Activated CD8-positive, alpha-beta memory T cell treated with anti-CD3 and anti-CD28 coated beads for 36 hours (primary cell): ENCODE results near the gene UTY. TPM values are rescaled to one million over a fixed set of nuclear protein-coding genes. Genes with fewer than 3 reads are reported as not detected.
"Not testable (repeated sequence)": the region's sequence is repeated elsewhere in the genome, so short reads cannot be mapped to it uniquely, and the experiment has no call there.

Source experiments
- CTCF ChIA-PET: fragments of 350-600 bp; sonication (Branson Sonifier 250); formaldehyde crosslinking; loops from one replicate; lab custom pipeline; 2021; ENCODE audit warnings: antibody characterized with exemption; lab: Charles Lee
- POLR2A ChIA-PET: fragments of 350-600 bp; sonication (Branson Sonifier 250); formaldehyde crosslinking; loops from one replicate; lab custom pipeline; 2021; ENCODE audit warnings: antibody characterized with exemption; lab: Charles Lee
- total RNA-seq, 2 experiments: library from RNA; stranded (reverse); gene quantifications; one replicate each; pipeline ENCODE4 v1.2.3, GENCODE V29; 2021

Gene UTY
- total RNA-seq, 2 experiments from 2014 or later: 12.4 to 14.5 TPM

DNA sequence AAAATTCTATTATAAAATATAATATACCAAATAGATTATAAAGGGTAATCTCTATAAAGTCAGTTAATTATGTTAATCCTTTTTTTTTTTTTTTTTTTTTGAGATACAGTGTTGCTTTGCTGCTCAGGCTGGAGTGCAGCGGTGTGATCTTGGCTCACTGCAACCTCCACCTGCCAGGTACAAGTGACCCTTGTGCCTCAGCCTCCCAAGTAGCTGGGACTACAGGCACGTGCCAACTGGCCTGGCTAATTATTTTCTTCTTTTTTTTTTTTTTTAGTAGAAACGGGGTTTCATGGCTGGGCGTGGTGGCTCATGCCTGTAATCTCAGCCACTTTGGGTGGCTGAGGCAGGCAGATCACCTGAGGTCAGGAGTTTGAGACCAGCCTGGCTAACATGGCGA is 141.9 kb downstream of the UTY start:
- POLR2A ChIA-PET: no interaction called here
- CTCF ChIA-PET: no interaction called here

GRCh38 chrY:13333791-13334190 is 146.0 kb downstream of the UTY start:
- ChIA-PET CTCF (no interaction called here), POLR2A (no interaction called here)

DNA sequence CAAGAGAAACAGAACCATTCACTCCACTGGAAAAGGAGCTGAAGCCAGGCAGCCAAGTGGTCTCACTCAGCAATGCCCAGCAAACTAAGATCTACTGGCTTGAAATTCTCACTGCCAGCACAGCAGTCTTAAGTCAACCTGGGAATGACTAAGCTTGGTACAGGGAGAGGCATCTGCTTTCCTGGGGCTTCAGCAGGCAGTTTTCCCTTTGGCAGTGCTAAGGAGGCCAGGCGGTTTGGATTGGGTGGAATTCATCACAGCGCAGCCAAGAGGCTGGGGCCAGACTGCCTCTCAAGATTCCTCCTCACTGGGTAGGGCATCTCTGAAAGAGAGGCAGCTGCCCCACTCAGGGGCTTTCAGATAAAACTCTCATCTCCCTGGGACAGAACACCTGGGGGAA is 149.2 kb downstream of the UTY start:
- ChIA-PET CTCF (no interaction called here), POLR2A (no interaction called here)

- POLR2A ChIA-PET: no interaction called here
- CTCF ChIA-PET: no interaction called here
Observed at GRCh38 chrY:13312966-13313365, 166.9 kb downstream of the UTY start.

DNA sequence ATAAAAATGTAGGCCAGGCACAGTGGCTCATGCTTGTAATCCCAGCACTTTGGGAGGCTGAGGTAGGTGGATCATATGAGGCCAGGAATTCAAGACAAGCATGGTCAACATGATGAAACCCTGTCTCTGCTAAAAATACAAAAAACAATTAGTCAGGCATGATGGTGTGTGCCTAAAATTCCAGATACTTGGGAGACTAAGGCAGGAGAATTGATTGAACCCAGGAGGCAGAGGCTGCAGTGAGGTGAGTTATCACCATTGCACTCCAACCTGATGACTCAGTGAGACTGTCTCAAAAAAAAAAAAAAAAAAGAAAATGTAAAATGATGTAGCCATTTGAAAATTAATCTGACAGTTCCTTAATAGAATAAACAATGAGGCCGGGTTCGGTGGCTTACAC is 171.9 kb downstream of the UTY start:
- POLR2A ChIA-PET: no interaction called here
- CTCF ChIA-PET: no interaction called here

GRCh38 chrY:13300795-13301194 is 179.0 kb downstream of the UTY start:
- ChIA-PET CTCF (no interaction called here), POLR2A (no interaction called here)

DNA sequence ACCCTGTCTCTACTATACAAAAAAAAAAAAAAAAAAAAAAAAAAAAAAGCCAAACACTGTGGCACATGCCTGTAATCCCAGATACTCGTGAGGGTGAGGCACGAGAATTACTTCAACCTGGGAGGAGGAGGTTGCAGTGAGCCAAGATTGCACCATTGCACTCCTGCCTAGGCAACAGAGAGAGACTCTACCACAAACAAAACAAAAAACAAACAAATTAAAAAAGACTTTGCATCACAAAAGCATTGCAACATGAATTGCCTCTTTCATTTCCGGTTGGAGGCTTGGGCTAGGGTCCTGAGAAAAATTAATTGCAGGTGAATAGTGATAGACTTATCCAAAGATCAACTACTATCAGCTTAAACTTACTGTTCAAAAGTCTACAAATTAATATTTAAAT is 180.4 kb downstream of the UTY start:
- CTCF ChIA-PET: no interaction called here

DNA sequence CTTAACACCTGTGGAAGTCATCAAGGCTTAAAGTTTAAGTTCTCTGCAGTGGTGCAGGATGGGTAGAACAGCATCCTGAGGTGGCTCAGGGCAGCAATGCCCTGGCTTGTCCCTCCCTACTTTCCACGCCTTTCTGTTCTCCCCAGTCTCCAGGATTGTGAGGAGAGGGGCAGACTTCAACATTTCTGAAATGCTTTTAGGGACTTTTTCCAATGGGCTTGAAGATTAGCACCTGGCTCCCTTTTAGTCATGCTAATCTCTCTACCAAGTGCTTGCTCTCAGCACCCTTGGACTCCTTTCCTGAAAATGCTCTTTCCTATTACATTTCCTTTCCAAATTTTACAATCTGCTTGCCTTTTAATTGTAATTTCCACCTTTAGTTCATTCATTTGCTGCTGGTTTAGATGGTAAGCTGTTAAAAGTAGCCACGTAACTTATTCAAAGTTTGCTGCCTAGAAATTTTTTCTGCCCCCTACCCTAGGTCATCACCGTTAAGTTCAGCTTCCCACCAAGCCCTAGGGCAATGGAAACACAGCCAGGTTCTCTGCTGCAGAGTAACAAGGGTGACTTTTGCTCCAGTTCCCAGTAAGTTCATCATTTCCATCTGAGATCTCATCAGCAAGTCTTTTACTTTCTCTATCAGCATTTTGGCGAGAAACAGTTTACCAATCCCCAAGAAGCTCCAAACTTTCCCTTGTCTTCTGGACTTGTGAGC is 183.5 kb downstream of the UTY start:
- CTCF ChIA-PET: no interaction called here
- POLR2A ChIA-PET: no interaction called here

More for the DNA sequence above, 180.4 kb downstream of the UTY start:
- POLR2A ChIA-PET: no interaction called here

DNA sequence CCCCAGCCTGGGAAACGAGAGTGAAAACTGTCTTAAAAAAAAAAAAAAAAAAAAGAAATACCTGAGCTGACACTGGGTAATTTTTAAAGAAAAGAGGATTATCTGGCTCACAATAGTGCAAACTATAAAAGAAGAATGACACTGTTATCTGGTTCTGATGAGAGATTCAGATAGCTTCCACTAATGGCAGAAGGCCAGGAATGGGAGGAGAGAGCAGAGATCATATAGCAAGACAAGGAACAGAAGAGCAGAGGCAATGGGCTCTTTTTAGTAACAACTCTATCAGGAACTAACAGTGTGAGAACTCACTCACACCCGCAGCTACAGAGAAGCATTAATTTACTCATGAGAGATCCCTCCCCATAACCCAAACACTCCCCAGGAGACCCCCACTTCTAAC is 184.8 kb downstream of the UTY start:
- POLR2A ChIA-PET: interaction anchor here (0.6 kb wide), 1 partner anchor 27 kb away, joined by 4 read pairs; no protein-coding TSS in a partner anchor
- CTCF ChIA-PET: no interaction called here

- CTCF ChIA-PET: no interaction called here
- POLR2A ChIA-PET: no interaction called here
Observed at GRCh38 chrY:13291199-13291598, 188.6 kb downstream of the UTY start.

DNA sequence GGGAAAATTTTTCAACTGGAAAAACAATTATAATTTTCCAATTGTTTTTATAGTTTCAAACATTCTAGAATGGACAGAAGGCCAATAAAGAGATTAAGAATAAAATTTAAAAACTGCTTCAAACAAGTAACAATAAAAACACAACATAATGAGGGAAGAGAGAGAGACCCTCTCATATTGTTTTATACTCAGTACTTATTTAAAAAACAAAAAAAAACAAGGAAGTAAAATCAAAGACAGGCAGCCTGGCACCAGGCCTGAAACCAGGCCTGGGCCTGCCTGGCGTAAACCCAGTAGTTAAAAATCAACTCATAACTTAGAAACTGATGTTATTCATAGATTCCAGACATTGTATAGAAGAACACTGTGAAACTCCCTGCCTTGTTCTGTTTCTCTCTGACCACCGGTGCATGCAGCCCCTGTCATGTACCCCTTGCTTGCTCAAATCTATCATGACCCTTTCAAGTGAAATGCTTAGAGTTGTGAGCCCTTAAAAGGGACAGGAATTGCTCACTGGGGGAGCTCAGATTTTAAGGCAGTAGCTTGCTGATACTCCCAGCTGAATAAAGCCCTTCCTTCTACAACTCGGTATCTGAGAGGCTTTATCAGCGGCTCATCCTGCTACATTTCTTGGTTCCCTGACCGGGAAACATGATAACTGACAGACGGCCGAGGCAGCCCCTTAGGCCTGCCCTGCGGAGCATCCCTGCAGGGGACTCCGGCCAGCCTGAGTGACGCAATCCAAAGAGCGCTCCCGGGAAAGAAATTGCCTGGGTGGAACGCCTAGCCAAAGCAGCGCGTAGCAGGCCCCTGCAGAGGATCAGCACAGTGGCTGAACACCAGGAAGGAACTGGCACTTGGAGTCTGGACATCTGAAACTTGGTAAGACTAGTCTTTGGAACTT is 197.4 kb downstream of the UTY start:
- POLR2A ChIA-PET, CTCF ChIA-PET: not testable (repeated sequence)

GRCh38 chrY:13279561-13279960 is 200.3 kb downstream of the UTY start:
- ChIA-PET POLR2A (no interaction called here), CTCF (no interaction called here)

DNA sequence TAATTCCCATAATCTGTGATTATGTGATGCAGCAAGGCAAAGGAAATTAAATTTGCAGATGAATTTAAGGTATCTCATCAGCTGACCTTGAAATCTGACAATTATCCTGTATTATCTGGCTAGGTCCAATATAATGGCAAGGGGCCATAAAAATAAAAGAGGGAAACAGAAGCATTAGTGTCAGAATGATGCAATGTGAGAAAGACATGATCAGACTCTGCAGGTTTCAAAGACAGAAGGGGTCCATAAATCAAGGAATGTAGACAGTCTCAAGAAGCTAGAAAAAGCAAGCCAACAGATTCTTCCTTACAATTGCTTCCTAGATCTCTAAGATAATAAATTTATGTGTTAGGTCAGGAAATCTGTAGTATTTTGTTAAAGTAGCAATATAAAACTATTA is 208.1 kb downstream of the UTY start:
- POLR2A ChIA-PET: no interaction called here
- CTCF ChIA-PET: no interaction called here

DNA sequence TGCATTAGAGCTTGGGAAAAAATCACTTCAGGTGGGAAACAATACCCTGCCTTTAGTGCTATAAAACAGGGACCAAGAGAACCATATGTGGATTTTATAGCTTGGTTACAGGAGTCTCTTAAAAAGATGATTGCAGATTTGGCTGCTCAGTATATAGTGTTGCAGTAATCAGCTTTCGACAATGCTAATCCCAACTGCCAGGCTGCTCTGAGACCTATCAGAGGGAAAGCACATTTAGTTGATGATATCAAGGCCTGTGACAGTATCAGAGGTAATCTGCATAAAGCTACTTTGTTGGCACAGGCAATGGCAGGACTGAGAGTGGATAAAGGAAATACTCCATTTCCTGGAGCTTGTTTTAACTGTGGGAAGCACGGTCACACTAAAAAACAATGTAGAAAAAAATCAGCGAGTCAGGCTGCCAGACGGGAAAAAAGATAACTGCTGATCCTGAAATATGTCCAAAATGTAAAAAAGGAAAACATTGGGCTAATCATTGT is 225.8 kb downstream of the UTY start:
- CTCF ChIA-PET, POLR2A ChIA-PET: not testable (repeated sequence)

GRCh38 chrY:13250421-13250820 is 229.4 kb downstream of the UTY start:
- ChIA-PET CTCF (no interaction called here), POLR2A (no interaction called here)

DNA sequence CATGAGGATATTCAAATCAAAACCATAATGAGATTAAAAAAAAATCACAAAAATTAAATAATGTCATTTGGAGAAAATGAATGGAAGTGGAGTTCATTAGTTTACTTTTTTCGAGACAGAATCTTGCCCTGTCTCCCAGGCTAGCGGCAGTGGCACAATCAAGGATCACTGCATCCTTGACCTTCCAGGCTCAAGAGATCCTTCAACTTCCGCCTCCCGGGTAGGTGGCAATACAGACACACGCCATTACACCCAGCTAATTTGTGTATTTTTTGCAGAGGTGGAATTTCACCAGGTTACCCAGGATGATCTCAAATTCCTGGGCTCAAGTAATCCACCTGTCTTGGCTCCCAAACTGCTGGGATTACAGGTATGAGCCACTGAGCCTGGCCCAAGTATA is 236.1 kb downstream of the UTY start:
- POLR2A ChIA-PET: no interaction called here
- CTCF ChIA-PET: no interaction called here

DNA sequence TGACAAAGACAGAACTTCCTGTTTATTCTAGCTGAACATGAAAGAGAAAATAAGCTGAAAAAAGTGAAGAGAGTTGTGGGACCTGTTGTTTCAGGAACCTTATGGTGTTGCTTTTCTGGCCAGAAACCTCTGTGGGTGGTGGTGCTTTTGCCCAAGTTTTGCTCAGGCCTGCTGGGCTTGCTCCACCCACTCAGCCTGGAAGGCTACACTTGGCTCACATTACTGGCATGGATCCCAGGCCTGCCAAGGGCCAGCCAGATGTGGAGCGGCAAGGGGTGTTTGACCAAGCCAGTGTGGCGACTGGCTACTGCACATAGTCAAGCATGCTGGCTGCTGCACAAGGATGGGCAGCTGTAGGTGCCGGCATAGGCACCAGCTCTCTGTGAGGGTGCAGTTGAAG is 245.9 kb downstream of the UTY start:
- CTCF ChIA-PET: no interaction called here
- POLR2A ChIA-PET: no interaction called here

DNA sequence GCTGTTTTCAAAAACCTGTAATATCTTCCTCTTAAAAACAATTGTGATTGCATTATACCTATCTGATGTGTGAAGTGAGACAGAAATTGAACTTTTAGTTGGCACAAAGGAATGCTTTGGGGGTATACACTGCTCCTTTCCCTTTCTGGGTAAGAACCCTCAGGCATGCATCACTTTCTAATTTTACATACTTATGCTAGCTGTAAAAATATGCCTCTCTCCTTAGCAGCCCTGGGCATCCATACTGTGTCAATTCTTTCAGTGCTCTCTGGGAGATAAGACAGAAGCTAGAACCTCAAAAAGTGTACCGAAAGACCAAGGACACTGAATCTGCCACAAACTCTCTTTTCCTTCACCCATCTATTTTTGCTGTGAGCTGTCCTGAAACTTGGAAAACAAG is 246.7 kb downstream of the UTY start:
- ChIA-PET CTCF (no interaction called here), POLR2A (no interaction called here)

GRCh38 chrY:13227354-13227953 is 252.4 kb downstream of the UTY start:
- ChIA-PET POLR2A (no interaction called here), CTCF (no interaction called here)

- ChIA-PET CTCF (no interaction called here), POLR2A (no interaction called here)
Observed at GRCh38 chrY:13210961-13211646, 268.7 kb downstream of the UTY start.
